Endothelial cell of umbilical vein (primary cell): ENCODE results near the gene RTBDN.

ENCODE experiments used
- EZH2 ChIP-seq: IDR thresholded peaks from 2 replicates; pipeline ENCODE4 v1.6.1; 2012; ENCODE audit warnings: borderline replicate concordance, low read depth, mild to moderate bottlenecking, moderate library complexity, low read length, inconsistent platforms; ENCODE audit not compliant: severe bottlenecking
- FOS ChIP-seq: IDR thresholded peaks from 2 replicates; pipeline ENCODE4 v1.6.1; 2011; ENCODE audit warnings: mild to moderate bottlenecking, low read length, moderate library complexity, borderline replicate concordance; ENCODE audit not compliant: insufficient read depth
- GATA2 ChIP-seq: IDR thresholded peaks from 2 replicates; pipeline ENCODE4 v1.7.0; 2011; ENCODE audit warnings: low read depth, mild to moderate bottlenecking, moderate library complexity, mixed read lengths, low read length; ENCODE audit not compliant: insufficient read length, insufficient read depth
- JUN ChIP-seq: IDR thresholded peaks from 2 replicates; pipeline ENCODE4 v1.6.1; 2011; ENCODE audit warnings: borderline replicate concordance, low read depth; ENCODE audit not compliant: insufficient read length, insufficient read depth
- MYC ChIP-seq: IDR thresholded peaks from one replicate; pipeline ENCODE4 v1.6.1; 2011; ENCODE audit warnings: mild to moderate bottlenecking, low read depth, low read length
- POLR2A ChIP-seq: IDR thresholded peaks from 2 replicates; pipeline ENCODE4 v1.6.1; 2012; ENCODE audit warnings: low read depth, mild to moderate bottlenecking, control low read depth, low read length
- POLR2AphosphoS5 ChIP-seq: IDR thresholded peaks from 2 replicates; pipeline ENCODE4 v1.6.1; 2012; ENCODE audit warnings: low read depth, mild to moderate bottlenecking, control low read depth, low read length, moderate library complexity; ENCODE audit not compliant: insufficient read depth
- TF ChIP-seq, protein P1 (sequence below), 2 donors: IDR thresholded peaks; 1 replicate in 1 of 2; 2 replicates in 1 of 2; pipeline ENCODE4 v1.5.1; 2011; ENCODE audit warnings: low read length in 2 of 2, mild to moderate bottlenecking in 2 of 2, moderate library complexity in 2 of 2, control low read depth in 1 of 2, inconsistent platforms in 1 of 2, low read depth in 1 of 2; ENCODE audit not compliant: insufficient read depth in 1 of 2; ENCODE audit errors: extremely low read depth in 1 of 2
- TF ChIP-seq, protein P2 (sequence below): IDR thresholded peaks from 2 replicates; pipeline ENCODE4 v1.6.1; 2011; ENCODE audit not compliant: insufficient read depth, insufficient read length

DNA sequence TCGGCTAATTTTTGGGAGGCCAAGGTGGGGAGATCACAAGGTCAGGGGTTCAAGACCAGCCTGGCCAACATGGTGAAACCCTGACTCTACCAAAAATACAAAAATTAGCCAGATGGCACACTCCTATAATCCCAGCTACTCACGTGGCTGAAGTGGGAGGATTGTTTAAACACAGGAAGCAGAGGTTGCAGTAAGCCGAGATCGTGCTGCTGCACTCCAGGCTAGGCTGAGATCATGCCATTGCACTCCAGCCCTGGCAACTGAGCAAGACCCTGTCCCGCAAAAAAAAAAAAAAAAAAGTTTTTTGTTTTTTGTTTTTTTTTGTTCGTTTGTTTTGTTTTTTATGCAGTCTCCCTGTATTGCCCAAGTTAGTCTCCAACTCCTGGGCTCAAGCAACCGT is 25.2 kb upstream of the RTBDN start:
- TF ChIP-seq EZH2 = no peak
- TF ChIP-seq, protein P1, sequence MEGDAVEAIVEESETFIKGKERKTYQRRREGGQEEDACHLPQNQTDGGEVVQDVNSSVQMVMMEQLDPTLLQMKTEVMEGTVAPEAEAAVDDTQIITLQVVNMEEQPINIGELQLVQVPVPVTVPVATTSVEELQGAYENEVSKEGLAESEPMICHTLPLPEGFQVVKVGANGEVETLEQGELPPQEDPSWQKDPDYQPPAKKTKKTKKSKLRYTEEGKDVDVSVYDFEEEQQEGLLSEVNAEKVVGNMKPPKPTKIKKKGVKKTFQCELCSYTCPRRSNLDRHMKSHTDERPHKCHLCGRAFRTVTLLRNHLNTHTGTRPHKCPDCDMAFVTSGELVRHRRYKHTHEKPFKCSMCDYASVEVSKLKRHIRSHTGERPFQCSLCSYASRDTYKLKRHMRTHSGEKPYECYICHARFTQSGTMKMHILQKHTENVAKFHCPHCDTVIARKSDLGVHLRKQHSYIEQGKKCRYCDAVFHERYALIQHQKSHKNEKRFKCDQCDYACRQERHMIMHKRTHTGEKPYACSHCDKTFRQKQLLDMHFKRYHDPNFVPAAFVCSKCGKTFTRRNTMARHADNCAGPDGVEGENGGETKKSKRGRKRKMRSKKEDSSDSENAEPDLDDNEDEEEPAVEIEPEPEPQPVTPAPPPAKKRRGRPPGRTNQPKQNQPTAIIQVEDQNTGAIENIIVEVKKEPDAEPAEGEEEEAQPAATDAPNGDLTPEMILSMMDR (IDR thresholded peaks at IDR 0.05; ENCODE audit: extremely low read depth in 1 of 2, insufficient read depth in 1 of 2, low read depth in 1 of 2, low read length in 2 of 2) = no peak
- TF ChIP-seq MYC = no peak
- TF ChIP-seq, protein P2, sequence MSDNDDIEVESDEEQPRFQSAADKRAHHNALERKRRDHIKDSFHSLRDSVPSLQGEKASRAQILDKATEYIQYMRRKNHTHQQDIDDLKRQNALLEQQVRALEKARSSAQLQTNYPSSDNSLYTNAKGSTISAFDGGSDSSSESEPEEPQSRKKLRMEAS = no peak
- no peak for TF ChIP-seq POLR2A
- TF ChIP-seq POLR2AphosphoS5 = no peak
- TF ChIP-seq FOS = no peak
- no peak for TF ChIP-seq GATA2
- no peak for TF ChIP-seq JUN
